HL-60 (cell line): ENCODE data around the gene GBP7.

Source experiments
- GABPA ChIP-seq: IDR thresholded peaks from 2 replicates; pipeline ENCODE4 v1.6.1; 2012; ENCODE audit warnings: low read depth
- POLR2AphosphoS5 ChIP-seq: IDR thresholded peaks from 2 replicates; pipeline ENCODE4 v1.6.1; 2012; ENCODE audit warnings: low read depth
- REST ChIP-seq: IDR thresholded peaks from 2 replicates; pipeline ENCODE4 v1.6.1; 2012; ENCODE audit warnings: low read depth; ENCODE audit not compliant: insufficient replicate concordance
- SPI1 ChIP-seq: IDR thresholded peaks from 2 replicates; pipeline ENCODE4 v1.6.1; 2012; ENCODE audit warnings: low read depth, mild to moderate bottlenecking, borderline replicate concordance
- TF ChIP-seq, protein P1 (sequence below): IDR thresholded peaks from one replicate; pipeline ENCODE4 v1.5.1; 2011; ENCODE audit warnings: low read length, control low read depth, inconsistent platforms; ENCODE audit not compliant: insufficient read depth

- TF ChIP-seq, protein P1, sequence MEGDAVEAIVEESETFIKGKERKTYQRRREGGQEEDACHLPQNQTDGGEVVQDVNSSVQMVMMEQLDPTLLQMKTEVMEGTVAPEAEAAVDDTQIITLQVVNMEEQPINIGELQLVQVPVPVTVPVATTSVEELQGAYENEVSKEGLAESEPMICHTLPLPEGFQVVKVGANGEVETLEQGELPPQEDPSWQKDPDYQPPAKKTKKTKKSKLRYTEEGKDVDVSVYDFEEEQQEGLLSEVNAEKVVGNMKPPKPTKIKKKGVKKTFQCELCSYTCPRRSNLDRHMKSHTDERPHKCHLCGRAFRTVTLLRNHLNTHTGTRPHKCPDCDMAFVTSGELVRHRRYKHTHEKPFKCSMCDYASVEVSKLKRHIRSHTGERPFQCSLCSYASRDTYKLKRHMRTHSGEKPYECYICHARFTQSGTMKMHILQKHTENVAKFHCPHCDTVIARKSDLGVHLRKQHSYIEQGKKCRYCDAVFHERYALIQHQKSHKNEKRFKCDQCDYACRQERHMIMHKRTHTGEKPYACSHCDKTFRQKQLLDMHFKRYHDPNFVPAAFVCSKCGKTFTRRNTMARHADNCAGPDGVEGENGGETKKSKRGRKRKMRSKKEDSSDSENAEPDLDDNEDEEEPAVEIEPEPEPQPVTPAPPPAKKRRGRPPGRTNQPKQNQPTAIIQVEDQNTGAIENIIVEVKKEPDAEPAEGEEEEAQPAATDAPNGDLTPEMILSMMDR = no peak
- no peak for TF ChIP-seq POLR2AphosphoS5
- TF ChIP-seq GABPA = no peak
- no peak for TF ChIP-seq REST
- no peak for TF ChIP-seq SPI1
Measured at GRCh38 chr1:89171067-89171438, 4.8 kb downstream of the GBP7 start.
